GM19463 (cell line): ENCODE data around the gene MAD1L1.

Source experiments
- ATAC-seq: cut with Tn5 transposase; IDR thresholded peaks from one replicate; pipeline ENCODE4 v1.9.1; 2021; ENCODE audit warnings: mild to moderate bottlenecking, moderate library complexity; ENCODE audit not compliant: unreplicated experiment

Gene MAD1L1

DNA sequence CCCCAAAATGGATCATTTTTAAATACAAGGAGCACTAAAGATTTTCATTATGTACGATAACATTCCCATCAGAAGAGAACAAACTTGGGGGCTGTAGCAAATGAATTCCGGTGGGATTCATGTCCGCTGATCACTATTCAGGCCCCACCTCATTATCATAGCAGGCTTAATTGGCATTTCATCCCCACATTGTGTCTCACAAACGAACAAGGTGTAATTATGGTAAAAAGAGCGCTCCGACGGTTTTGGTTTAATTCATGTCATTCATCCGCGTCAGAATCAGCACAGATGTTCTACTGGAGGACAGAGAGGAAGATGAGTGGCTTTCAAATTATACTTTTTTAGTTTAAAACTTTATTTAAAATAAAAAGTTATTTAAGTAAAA, 124.7 kb downstream of the MAD1L1 start:
- no peak for ATAC-seq

DNA sequence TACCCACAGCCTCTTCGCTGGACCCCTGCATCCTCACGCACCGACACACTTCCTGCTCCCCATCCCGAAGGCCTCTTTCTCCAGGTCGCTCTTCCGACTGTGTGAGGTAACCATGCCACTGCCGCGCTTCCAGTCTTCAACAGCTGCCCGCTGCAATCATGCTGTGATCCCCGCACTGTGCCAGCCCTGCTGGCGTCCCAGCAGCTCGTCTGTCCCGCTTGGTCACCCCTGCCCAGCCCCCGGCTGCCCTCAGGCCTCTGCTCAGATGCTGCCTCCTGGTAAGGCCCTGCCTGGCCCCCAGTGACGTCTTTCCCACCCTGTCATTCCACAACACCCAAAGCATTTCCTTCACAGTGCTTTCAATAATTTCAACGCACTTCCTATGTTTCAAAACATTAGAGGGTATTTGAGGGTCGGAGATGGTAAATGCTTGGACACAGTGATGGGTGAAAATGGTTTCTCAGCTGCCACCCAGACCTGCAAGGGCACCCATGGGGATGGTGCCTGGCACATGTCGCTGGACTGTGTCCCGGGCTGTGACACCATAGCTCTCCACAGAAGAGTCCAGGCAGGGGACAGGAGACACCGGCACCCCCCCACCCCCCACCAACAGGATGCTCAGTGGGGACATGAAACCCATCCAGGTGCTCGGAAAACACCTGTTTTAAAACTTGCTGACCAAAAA, 125.2 kb downstream of the MAD1L1 start:
- ATAC-seq = no peak

DNA sequence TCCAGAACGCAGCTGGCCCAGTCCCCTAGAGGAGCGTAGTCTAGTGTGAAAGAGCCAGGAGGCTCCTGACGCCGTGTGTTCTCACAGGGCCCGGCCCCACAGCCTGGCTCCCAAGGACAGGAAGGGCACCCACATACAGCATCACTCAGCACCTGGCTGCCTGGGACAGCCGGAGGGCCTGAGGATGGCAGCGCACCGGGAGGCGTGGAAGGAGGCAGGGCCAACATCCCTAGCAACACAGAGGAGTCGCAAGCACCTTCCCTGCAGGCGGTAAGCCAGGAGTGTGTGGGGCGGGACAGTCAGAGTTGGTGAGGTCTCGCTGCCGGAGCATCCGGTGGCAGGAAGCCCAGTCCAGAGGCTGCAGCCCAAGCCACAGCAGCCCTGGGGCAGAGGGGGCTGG, 125.8 kb downstream of the MAD1L1 start:
- ATAC-seq = no peak

DNA sequence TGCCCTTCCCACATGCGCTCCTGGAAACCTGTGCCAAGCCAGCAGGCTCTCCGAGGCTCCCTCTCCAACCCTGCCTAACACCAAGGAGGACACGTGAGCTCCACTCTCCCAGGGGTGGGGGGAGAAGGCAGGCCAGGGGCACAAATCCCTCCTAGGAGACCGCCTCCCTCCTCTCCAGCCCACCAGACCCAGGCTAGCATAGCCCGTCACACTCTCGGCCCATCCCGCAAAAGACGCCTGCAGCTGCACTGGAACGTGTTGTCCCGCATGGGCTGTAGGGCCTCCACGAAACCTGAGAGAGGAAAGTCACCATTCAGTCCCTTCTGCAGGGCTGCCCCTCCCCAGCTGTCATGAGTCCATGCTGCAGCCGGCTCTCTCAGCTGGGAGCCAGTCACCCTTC, 126.3 kb downstream of the MAD1L1 start:
- ATAC-seq = no peak

DNA sequence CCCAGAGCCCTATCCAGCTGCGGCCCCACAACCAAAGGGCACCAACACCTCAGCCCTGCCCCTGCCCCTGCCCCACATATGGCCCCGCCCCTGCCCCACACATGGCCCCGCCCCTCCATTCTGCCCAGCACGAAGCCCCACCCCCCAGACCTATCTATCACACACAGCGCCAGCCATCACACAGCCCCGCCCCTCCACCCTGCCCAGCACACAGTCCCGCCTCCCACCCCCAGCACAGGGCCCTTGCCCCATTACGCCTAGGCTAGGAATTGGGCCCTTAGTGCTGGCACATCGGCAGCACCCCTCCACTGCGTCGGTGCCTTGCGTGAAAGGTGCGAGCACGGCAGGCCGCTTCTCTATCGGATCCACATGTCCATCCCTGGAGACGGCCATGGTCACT, 126.8 kb downstream of the MAD1L1 start:
- ATAC-seq = no peak

DNA sequence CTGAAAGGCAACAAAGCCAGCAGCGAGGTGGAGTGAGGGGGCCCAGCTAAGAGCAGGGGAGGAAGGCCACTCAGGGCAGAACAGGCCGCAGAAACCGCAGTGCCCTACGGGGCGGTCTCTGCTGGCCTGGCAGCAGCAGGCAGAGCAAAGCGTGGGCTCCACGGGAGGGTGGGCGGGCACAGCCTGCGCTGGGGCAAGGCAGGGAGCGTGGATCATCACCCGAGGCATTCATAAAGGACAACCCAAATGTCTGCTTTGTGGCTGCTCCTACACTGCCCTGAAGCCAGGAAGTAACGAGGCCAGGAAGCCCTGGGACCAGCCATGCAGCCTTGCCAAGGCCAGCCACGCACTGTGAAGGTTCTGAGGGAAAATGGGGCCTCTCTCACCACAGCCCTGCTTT, 127.5 kb downstream of the MAD1L1 start:
- ATAC-seq = no peak

DNA sequence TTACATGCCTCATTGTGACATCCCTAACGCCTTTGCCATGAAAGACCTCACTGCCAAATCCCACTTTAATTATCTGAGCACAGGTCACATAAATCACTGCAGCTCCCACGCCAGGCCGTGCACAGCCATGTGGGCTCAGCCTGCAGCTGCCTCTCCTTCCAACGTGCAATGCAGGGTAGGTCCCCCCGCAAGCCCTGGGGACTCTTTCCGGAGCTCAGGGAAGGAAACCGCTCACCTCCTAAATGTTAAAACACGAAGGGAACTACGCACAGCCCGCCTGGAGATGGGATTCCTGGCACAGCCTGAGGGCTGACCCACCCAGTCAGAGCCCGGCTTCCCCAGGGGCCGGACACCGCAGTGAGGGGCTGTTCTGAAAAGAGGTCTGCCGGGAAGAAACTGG, 128.0 kb downstream of the MAD1L1 start:
- ATAC-seq = no peak

DNA sequence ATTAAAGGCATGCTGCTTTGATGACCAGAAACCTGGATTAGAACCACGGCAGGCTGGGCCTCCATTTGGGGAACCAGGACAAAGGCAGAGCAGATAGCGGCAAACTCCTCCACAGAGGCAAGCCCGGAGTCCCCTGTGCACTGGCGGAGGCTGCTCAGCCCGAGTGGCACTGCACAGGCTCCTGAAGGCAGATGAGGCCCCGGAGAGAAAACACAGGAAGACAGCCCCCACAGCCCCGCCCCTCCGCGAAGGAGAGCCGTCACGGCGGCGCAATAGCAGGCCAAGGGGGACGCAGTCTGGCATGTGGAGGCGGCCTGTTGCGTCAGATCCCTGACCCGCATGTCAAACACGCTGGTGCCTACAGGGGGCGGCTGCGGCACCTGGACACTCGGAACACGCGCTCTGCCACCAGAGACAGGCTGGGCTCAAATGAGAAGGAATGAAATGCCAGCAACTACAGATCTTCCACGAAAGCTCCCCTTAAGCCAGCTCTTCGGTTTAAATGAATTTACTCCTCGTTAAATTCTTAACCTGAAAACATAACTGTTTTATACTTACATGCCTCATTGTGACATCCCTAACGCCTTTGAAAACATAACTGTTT, 128.5 kb downstream of the MAD1L1 start:
- ATAC-seq = peak; percentile 43

DNA sequence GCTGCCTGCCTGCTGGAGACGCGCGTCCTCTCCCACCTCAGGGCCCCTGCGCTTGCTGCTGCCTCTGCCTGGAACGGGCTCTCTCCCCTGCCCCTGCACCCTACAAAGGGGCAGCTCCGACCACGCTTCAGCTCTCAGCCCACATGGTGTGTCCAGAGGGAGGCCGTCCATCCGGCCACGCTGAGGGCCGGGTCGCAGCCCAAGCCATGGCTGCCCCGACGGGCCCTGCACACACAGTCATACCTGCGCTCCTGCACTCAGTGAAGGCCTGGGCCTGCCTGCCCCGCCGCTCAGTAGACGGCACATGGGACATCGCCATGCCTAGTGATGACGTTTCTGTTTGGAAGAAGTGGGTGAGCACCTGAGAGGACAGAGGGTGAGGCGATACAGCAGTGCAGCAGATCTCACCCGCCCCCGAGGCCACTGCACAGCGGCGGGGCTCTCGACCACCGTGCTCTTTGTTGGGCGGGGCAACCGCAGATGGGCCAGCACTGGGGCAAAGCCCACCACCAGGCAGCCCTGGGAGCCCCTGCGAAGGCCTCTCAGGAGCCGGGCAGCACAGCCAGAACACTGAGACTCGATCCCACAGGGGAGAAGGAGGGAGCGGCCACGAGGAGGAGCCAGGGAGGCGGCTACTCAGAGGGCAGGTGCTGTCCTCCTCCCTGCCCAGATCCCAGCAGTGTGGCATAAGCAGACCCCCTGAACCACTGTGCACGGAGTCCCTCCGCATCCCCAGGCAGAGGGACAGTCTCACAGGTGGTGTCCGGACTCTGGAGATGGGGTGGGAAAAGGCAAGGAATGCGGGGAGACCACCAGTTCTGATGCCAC, 129.5 kb downstream of the MAD1L1 start:
- no peak for ATAC-seq

DNA sequence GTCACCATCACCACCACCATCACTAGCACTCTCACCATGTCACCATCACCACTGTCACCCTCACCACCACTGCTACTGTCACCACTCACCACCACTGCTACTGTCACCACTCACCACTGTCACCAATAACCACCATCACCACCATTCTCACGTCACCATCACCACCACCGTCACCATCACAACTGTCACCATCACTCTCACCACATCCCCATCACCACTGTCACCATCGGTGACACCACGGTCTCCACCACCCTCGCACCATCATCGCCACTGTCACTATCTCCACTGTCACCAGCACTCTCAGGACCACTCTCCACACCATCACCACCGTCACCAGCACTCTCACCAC, 130.4 kb downstream of the MAD1L1 start:
- ATAC-seq = no peak

DNA sequence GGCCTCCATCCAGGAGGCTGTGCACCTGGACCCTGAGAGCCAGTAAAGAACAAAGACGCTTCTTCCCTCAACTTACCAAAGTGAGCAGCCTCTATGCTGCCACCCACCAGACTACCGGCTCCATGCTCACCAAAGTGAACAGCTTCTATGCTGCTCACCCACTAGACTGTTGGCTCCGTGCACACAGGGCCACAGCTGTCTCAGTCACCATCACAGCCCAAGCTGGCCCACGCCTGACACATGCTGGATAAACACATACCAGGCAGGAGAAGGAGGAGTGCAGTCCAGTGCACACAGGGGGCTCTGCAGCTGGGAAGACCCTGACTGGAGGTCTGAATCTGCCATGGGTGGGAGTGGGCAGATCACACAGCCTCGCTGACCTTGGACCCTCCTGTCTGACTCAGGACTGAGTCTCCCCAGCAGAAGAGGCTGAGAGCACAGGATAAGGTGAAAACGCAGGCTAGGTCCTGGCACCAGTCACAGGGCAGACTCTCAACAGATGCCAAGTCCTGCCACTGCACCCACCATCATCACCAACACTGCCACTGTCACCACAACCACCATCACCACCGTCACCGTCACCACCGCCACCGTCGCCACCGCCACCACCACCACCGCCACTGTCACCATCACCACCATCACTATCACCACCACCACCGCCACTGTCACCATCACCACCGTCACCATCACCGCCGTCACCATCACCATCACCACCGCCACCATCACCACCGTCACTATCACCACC, 130.9 kb downstream of the MAD1L1 start:
- ATAC-seq = no peak

DNA sequence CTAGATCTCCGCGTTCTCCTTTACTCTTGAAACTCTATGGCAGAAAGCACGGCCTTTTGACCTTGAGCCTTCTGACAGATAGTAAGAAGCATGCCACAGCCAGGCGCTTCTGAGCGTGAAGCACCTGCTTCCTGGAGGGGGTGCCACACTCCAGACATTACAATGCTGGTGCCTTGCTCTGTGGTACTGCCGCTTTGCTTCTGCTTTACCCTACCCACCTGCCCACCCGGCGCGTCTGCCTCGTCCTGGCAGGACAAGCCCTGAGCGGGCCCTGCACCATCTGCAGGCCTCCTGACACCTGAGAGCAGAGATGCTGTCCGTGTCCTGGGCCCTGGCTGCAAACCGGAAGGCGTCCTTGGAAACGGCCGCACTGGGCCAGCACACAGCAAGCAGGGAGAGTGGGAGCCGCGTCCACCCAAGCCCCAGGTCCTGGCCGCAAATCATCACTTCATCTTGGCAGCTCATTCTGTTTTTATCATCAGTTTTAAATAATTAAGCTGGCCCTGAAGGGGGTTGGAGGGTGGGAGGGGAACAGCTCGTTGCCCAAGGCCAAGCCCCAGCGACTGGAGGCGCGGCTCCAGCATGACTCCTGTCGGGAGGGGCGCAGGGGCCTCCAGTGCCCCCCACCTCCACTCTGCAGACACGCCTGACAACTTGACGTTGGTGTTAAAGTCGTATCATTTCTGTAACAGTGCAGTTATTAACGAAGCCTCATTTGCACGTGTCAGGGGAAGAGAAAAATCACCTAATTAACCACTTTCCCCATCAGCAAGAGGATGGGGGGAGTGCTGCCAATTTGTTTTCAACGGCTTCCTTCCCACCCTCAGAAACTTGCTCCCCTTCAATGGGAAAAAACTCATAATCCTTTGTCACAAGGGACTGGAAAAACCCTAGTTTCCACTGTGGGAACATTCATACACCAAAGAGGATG, 132.2 kb downstream of the MAD1L1 start:
- peak; percentile 71 for ATAC-seq

DNA sequence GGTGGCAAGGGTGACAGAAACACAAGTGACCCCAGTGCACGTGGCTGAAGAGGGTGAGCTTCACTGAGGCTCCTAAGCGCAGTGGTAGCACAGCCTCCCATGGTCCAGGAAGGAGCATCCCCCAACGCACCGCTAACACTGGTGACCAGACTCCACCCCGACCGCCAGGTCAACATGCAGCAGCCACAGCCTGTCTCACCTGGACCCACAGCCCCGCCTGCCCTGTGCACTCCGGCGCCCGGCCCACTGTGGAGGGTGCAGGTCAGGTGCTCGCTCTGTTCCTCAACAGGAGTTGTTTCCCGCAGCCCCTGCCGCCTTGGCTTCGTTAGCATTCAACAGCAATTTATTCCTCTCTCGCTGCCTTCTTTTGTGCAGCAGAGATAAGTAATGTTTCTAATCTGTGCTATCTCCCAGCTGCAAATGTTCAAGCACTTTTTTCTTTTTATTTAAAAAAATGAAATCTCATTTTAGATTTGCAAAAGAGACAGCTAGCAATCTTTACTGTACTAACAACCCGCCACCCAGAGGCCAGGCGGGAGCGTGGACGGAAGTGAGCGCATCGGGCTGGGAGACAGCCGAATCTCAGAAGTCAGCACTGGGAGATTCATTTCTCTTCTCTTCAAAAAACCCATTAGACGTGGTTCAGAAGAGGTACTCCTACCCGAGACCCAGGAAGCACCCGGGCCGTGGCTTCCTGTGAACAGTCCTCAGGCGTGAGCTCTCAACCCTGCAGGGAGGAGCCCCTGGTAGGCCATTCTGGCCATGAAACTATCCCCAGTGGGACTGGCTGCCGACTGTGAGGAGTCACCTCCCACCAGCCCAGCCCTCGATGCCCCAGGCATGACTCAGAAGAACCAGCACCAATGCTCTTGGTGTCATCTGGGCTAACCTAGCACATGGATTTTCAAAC, 133.4 kb downstream of the MAD1L1 start:
- peak; percentile 40 for ATAC-seq

DNA sequence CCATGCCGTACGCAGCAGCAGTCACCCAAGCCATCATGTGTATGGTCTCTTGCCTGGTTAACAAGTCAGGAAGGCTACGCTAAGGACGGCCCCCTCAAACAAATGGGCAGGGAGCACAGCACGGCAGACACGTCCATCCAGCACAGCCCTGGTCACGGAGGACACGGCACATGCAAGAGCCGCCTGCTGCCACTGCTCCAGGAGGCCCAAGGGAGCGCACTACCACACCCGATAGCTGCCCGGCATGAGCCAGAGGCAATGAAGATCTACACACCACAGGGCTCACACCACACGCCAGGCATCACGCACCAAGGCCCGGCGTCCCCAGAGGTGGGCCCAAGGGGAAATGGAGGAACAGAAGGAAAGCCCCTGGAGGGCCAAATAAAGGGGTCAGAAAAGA, 134.2 kb downstream of the MAD1L1 start:
- ATAC-seq = no peak

DNA sequence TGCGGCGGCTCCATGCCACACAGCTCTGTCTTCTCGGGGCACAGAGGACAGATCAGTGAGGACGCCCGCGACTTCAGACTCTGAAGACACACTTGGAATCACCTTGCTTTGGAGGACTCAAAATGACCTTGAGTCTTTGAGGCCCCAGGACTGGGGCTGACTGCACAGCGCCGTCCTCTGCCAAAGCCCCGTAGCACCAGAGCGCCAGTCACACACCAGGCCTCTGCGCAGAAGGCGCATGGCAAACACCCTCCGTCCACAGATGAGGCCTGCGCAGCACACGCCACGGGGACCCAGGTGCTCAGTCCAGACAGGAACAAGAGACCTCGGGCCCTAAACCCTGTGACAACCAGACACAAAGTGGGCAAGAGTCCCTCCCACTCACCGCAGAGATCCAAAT, 134.7 kb downstream of the MAD1L1 start:
- no peak for ATAC-seq

DNA sequence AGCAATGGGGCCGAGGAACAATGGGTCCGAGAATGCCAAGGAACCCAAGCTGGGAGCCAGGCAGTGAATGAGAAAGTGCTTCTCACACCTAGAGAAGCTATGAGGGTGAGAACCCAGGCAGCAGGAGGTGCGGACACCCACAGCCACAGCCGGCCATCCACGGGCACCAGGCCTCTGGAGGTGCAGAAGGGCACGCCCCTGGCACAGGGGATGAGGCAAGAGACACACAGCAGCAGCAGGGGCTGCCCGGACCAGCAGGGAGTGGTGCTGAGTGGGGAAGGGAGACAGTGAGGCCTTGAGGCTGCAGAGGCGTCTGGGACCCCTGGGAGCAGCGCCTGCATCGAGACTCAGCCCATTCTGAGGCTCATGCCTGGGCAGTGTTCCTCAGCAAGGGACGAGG, 135.3 kb downstream of the MAD1L1 start:
- no peak for ATAC-seq

DNA sequence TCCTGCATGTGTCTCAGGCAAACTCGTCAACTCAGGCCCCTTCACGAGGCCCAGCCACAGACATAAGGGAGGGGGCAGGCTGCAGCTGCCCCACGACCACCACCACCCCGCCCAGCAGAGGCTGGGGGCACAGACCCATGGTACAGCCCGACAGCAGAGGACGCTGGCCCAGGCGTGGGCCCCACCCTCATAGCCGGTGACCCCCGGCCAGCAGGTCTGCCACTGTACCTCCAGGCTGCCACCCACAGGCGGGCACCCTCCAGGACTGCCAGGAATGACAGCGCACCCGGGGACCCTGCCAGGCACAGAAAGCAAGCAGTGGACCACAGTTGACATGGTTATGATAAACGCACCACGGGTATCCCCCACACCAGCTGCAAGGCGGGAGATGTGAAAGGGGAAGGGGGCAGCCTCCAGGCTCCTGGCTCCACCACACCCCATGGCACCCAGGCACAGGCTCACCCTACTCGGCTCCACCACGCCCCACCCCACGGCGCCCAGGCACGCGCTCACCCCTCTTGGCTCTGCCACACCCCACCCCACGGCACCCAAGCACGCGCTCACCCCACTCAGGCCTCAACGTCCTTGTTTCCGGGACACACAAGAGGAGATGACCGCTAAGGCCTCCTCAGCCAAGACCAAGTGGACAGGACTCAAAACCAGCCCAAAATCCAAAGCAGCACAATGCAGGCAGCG, 135.9 kb downstream of the MAD1L1 start:
- no peak for ATAC-seq

DNA sequence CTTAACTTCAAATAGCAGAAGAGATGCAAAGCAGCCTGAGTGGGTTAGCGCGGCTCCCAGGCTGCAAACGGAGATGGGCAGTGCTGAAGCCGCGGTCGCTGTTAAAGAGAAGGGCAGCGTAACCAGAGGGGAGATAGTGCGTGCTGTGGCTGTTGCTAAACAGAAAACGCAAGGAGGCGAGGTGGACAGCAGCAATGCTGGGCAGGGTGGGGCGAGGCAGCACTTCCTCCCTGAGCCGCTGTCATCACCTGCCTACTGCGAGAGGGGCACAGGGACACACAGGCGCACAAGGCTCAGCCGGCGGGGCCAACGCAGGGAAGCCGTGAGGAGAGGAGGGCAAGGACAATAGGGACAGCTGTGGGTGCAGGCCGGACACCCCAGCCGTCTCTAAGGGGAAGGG, 137.3 kb downstream of the MAD1L1 start:
- ATAC-seq = no peak
